HepG2 (cell line): ENCODE measurements around the gene CAMK2G. TPM values are rescaled to one million over a fixed set of nuclear protein-coding genes. Genes with fewer than 3 reads are reported as not detected.

Experiments
- AGO1 ChIP-seq: fragments of 200-400 bp; formaldehyde crosslinking; IDR thresholded peaks from 2 replicates; pipeline ENCODE4 v1.6.1; 2017; ENCODE audit warnings: mild to moderate bottlenecking, low read depth, low read length, moderate library complexity; ENCODE audit not compliant: poor library complexity, severe bottlenecking
- ATAD3A ChIP-seq: sonication (generic); formaldehyde crosslinking; IDR thresholded peaks from 2 replicates; pipeline ENCODE4 v1.4.0; 2020; ENCODE audit warnings: missing genetic modification reagents
- BCL3 ChIP-seq: sonication (generic); formaldehyde crosslinking; IDR thresholded peaks from 2 replicates; pipeline ENCODE4 v1.5.1; 2020; ENCODE audit warnings: mild to moderate bottlenecking, missing genetic modification reagents, moderate library complexity
- CEBPG ChIP-seq: IDR thresholded peaks from 2 replicates; pipeline ENCODE4 v1.6.1; 2016
- GPN1 ChIP-seq: sonication (generic); formaldehyde crosslinking; IDR thresholded peaks from 2 replicates; pipeline ENCODE4 v1.5.1; 2020; ENCODE audit warnings: missing genetic modification reagents, borderline replicate concordance
- HDAC2 ChIP-seq: sonication (generic); formaldehyde crosslinking; IDR thresholded peaks from 2 replicates; pipeline ENCODE4 v1.4.0; 2020; ENCODE audit warnings: missing genetic modification reagents
- KLF12 ChIP-seq: sonication (generic); formaldehyde crosslinking; IDR thresholded peaks from 2 replicates; pipeline ENCODE4 v1.4.0; 2020; ENCODE audit warnings: missing genetic modification reagents, borderline replicate concordance
- KLF6 ChIP-seq: IDR thresholded peaks from 2 replicates; pipeline ENCODE4 v1.8.0; 2016; ENCODE audit warnings: missing biosample characterization, missing genetic modification reagents
- PHF20 ChIP-seq: sonication (generic); formaldehyde crosslinking; IDR thresholded peaks from 2 replicates; pipeline ENCODE4 v1.5.0; 2020; ENCODE audit warnings: mild to moderate bottlenecking, missing genetic modification reagents
- PPARG ChIP-seq: conservative IDR thresholded peaks from 2 replicates; pipeline ENCODE4 v1.6.1; 2016; ENCODE audit warnings: missing biosample characterization, missing genetic modification reagents
- SAP130 ChIP-seq: IDR thresholded peaks from 2 replicates; pipeline ENCODE4 v1.6.1; 2016; ENCODE audit warnings: low read depth
- SIN3A ChIP-seq: IDR thresholded peaks from 2 replicates; pipeline ENCODE4 v1.6.1; 2011; ENCODE audit warnings: low read depth, mild to moderate bottlenecking, control low read depth, low read length, borderline replicate concordance
- SKI ChIP-seq: fragments of 450-650 bp; IDR thresholded peaks from one replicate; pipeline ENCODE4 v1.6.1; 2018; ENCODE audit warnings: mild to moderate bottlenecking; ENCODE audit not compliant: partially characterized antibody
- THAP11 ChIP-seq: IDR thresholded peaks from 2 replicates; pipeline ENCODE4 v1.6.1; 2016; ENCODE audit warnings: missing biosample characterization, missing genetic modification reagents
- U2AF1 ChIP-seq: fragments of 200-400 bp; formaldehyde crosslinking; optimal IDR thresholded peaks from 2 replicates; pipeline ENCODE3; 2017; ENCODE audit warnings: mild to moderate bottlenecking, low read depth, low read length
- XRCC5 ChIP-seq: fragments of 200-400 bp; formaldehyde crosslinking; optimal IDR thresholded peaks from 2 replicates; pipeline ENCODE3; 2017; ENCODE audit warnings: mild to moderate bottlenecking, low read length
- ZBTB3 ChIP-seq: sonication (generic); formaldehyde crosslinking; IDR thresholded peaks from 2 replicates; pipeline ENCODE4 v1.4.0; 2020; ENCODE audit warnings: low read depth, mild to moderate bottlenecking, moderate library complexity, missing genetic modification reagents, borderline replicate concordance
- ZFP36L1 ChIP-seq: sonication (generic); formaldehyde crosslinking; IDR thresholded peaks from 2 replicates; pipeline ENCODE4 v1.8.0; 2022; ENCODE audit warnings: mild to moderate bottlenecking, missing genetic modification reagents, moderate library complexity
- ZNF281 ChIP-seq: sonication (generic); formaldehyde crosslinking; IDR thresholded peaks from 2 replicates; pipeline ENCODE4 v1.4.0; 2020; ENCODE audit warnings: missing genetic modification reagents, borderline replicate concordance
- ZNF3 ChIP-seq: IDR thresholded peaks from 2 replicates; pipeline ENCODE4 v1.7.0; 2017; ENCODE audit warnings: inconsistent platforms
- ZNF44 ChIP-seq: sonication (generic); formaldehyde crosslinking; IDR thresholded peaks from 2 replicates; pipeline ENCODE4 v1.5.1; 2020; ENCODE audit warnings: mild to moderate bottlenecking, missing genetic modification reagents
- ZNF567 ChIP-seq: sonication (generic); formaldehyde crosslinking; IDR thresholded peaks from 2 replicates; pipeline ENCODE4 v1.8.1; 2023; ENCODE audit warnings: mild to moderate bottlenecking, missing genetic modification reagents, borderline replicate concordance
- ZNF703 ChIP-seq: sonication (generic); formaldehyde crosslinking; IDR thresholded peaks from 2 replicates; pipeline ENCODE4 v1.5.1; 2020; ENCODE audit warnings: missing genetic modification reagents, mild to moderate bottlenecking, moderate library complexity, borderline replicate concordance
- ZNF709 ChIP-seq: sonication (generic); formaldehyde crosslinking; IDR thresholded peaks from 2 replicates; pipeline ENCODE4 v1.5.0; 2020; ENCODE audit warnings: mild to moderate bottlenecking, missing genetic modification reagents
- polyA plus RNA-seq, 8 experiments: library from polyadenylated mRNA; depleted of rRNA in 3 of 8; stranded (reverse) in 7 of 8; unstranded in 1 of 8; fragments of >200 nt; fragmentation: Illumina TruSeq in 4 of 8; extraction: Trizol in 4 of 8; gene quantifications; 2 replicates each; pipeline versions ENCODE4 v1.2.1 to v1.2.3, GENCODE V29; 2011 to 2016; ENCODE audit warnings: low read depth in 4 of 8, missing spikeins in 1 of 8, mixed read lengths in 1 of 8; ENCODE audit not compliant: insufficient read depth in 1 of 8
- total RNA-seq, 5 experiments: library from RNA; depleted of rRNA; stranded (reverse); fragments of >200 nt; fragmentation: Illumina TruSeq; extraction: Trizol; gene quantifications; 2 replicates each; pipeline ENCODE4 v1.2.3, GENCODE V29; 2016; ENCODE audit warnings: low read depth in 1 of 5
- TF ChIP-seq, protein P1 (sequence below): sonication (generic); formaldehyde crosslinking; IDR thresholded peaks from 2 replicates; pipeline ENCODE4 v1.4.0; 2020; ENCODE audit warnings: mild to moderate bottlenecking, low read depth, missing genetic modification reagents
- TF ChIP-seq, protein P2 (sequence below): sonication (generic); formaldehyde crosslinking; IDR thresholded peaks from 2 replicates; pipeline ENCODE4 v1.4.0; 2020; ENCODE audit warnings: missing genetic modification reagents

Gene CAMK2G
- total and polyA plus RNA-seq, 2 of the 13 experiments (the other 11 are each of a cell fraction or from before 2014, with no cell fraction given) = 15.9 to 18.8 TPM

GRCh38 chr10:73840403-73841060 is 33.8 kb downstream of the CAMK2G start (continued):
- TF ChIP-seq SAP130 (CRISPR knock-in tag) (peak; percentile 89), PPARG (peak; percentile 77), XRCC5 (peak; percentile 68), GPN1 (CRISPR knock-in tag) (no peak), ZNF3 (CRISPR knock-in tag) (no peak), ZNF567 (no peak; the same call in 1 of the 2 replicates), THAP11 (peak; percentile 75; the same call in 1 of the 2 replicates), PHF20 (CRISPR knock-in tag) (no peak), ZBTB3 (CRISPR knock-in tag) (no peak), CEBPG (CRISPR knock-in tag) (peak; percentile 91), ATAD3A (CRISPR knock-in tag) (no peak), AGO1 (no peak), KLF12 (CRISPR knock-in tag) (0 out of 2 replicates have a peak, but pooled peaks have one; percentile 67), ZNF703 (CRISPR knock-in tag) (no peak), HDAC2 (CRISPR knock-in tag) (peak; percentile 86), KLF6 (CRISPR knock-in tag) (peak; percentile 59; the same call in 1 of the 2 replicates), ZNF709 (CRISPR knock-in tag) (no peak), SIN3A (no peak), ZFP36L1 (CRISPR knock-in tag) (peak; percentile 60; the same call in 1 of the 2 replicates), SKI (peak; percentile 76), ZNF281 (CRISPR knock-in tag) (peak; percentile 84; the same call in 1 of the 2 replicates), ZNF44 (no peak), BCL3 (CRISPR knock-in tag) (no peak), U2AF1 (no peak)
- TF ChIP-seq, protein P1, sequence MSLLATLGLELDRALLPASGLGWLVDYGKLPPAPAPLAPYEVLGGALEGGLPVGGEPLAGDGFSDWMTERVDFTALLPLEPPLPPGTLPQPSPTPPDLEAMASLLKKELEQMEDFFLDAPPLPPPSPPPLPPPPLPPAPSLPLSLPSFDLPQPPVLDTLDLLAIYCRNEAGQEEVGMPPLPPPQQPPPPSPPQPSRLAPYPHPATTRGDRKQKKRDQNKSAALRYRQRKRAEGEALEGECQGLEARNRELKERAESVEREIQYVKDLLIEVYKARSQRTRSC (CRISPR knock-in tag) = no peak
- TF ChIP-seq, protein P2, sequence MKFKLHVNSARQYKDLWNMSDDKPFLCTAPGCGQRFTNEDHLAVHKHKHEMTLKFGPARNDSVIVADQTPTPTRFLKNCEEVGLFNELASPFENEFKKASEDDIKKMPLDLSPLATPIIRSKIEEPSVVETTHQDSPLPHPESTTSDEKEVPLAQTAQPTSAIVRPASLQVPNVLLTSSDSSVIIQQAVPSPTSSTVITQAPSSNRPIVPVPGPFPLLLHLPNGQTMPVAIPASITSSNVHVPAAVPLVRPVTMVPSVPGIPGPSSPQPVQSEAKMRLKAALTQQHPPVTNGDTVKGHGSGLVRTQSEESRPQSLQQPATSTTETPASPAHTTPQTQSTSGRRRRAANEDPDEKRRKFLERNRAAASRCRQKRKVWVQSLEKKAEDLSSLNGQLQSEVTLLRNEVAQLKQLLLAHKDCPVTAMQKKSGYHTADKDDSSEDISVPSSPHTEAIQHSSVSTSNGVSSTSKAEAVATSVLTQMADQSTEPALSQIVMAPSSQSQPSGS (CRISPR knock-in tag) = peak; percentile 61; the same call in 1 of the 2 replicates
